OCI-LY7 (cell line): ENCODE results near the gene WDR70.

Experiments
- EZH2phosphoT487 ChIP-seq: fragments of 200-600 bp; sonication (generic); IDR thresholded peaks from 2 replicates; pipeline ENCODE4 v1.6.1; 2018; ENCODE audit warnings: low read depth, borderline replicate concordance, mild to moderate bottlenecking, mixed run types, antibody characterized with exemption, low read length, moderate library complexity, mixed read lengths
- TF ChIP-seq, protein P1 (sequence below): fragments of 200-600 bp; sonication (generic); conservative IDR thresholded peaks from 2 replicates; pipeline ENCODE4 v1.5.1; 2014; ENCODE audit warnings: mild to moderate bottlenecking, antibody characterized with exemption, low read length, moderate library complexity, mixed read lengths

GRCh38 chr5:37769108-37769507 is 390.0 kb downstream of the WDR70 start:
- no peak for TF ChIP-seq EZH2phosphoT487
- TF ChIP-seq, protein P1, sequence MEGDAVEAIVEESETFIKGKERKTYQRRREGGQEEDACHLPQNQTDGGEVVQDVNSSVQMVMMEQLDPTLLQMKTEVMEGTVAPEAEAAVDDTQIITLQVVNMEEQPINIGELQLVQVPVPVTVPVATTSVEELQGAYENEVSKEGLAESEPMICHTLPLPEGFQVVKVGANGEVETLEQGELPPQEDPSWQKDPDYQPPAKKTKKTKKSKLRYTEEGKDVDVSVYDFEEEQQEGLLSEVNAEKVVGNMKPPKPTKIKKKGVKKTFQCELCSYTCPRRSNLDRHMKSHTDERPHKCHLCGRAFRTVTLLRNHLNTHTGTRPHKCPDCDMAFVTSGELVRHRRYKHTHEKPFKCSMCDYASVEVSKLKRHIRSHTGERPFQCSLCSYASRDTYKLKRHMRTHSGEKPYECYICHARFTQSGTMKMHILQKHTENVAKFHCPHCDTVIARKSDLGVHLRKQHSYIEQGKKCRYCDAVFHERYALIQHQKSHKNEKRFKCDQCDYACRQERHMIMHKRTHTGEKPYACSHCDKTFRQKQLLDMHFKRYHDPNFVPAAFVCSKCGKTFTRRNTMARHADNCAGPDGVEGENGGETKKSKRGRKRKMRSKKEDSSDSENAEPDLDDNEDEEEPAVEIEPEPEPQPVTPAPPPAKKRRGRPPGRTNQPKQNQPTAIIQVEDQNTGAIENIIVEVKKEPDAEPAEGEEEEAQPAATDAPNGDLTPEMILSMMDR, result no peak
